K562 (cell line): ENCODE data around the gene STARD6. TPM values are rescaled to one million over a fixed set of nuclear protein-coding genes. Genes with fewer than 3 reads are reported as not detected.

ENCODE experiments used
- ATF6 ChIP-seq: sonication (generic); formaldehyde crosslinking; IDR thresholded peaks from 2 replicates; pipeline ENCODE4 v1.4.0; 2020; ENCODE audit warnings: mild to moderate bottlenecking, missing genetic modification reagents
- BRD4 ChIP-seq: fragments of 200-600 bp; sonication (generic); IDR thresholded peaks from 2 replicates; pipeline ENCODE4 v1.6.1; 2017; ENCODE audit warnings: inconsistent platforms
- BRF2 ChIP-seq: IDR thresholded peaks from 3 replicates; pipeline ENCODE4 v1.6.1; 2011; ENCODE audit warnings: borderline replicate concordance, mild to moderate bottlenecking; ENCODE audit not compliant: insufficient read length, insufficient read depth
- ETS2 ChIP-seq: IDR thresholded peaks from 2 replicates; pipeline ENCODE4 v1.6.1; 2016; ENCODE audit warnings: borderline replicate concordance, missing genetic modification characterization, mild to moderate bottlenecking, moderate library complexity, missing compliant biosample characterization; ENCODE audit not compliant: poor library complexity, severe bottlenecking
- MCM2 ChIP-seq: fragments of 450-650 bp; IDR thresholded peaks from 2 replicates; pipeline ENCODE4 v1.6.1; 2017; ENCODE audit warnings: low read depth, mild to moderate bottlenecking
- MLX ChIP-seq, 2 experiments: fragments of 450-650 bp in 1 of 2; sonication (generic) in 1 of 2; formaldehyde crosslinking; conservative IDR thresholded peaks; 2 replicates each; pipeline versions ENCODE4 v1.4.0 to v1.8.1; 2020 to 2022; ENCODE audit warnings: mild to moderate bottlenecking in 1 of 2, missing genetic modification reagents in 1 of 2
- RAD21 ChIP-seq, 2 experiments: fragments of 250-450 bp in 1 of 2; fragments of 450-650 bp in 1 of 2; sonication (Bioruptor Pico) in 1 of 2; formaldehyde crosslinking in 1 of 2; IDR thresholded peaks in 1 of 2; conservative IDR thresholded peaks in 1 of 2; 2 replicates each; pipeline versions ENCODE4 v1.4.0 to v1.8.0; 2020 to 2022; ENCODE audit warnings: mild to moderate bottlenecking in 2 of 2, moderate library complexity in 1 of 2
- SRF ChIP-seq, 2 experiments: fragments of 250-450, 450-650 bp in 1 of 2; sonication (Bioruptor Pico) in 1 of 2; sonication (generic) in 1 of 2; formaldehyde crosslinking; IDR thresholded peaks; 2 replicates each; pipeline versions ENCODE4 v1.5.0 to v1.5.1; 2020 to 2022; ENCODE audit warnings: mild to moderate bottlenecking in 1 of 2, missing genetic modification reagents in 1 of 2
- WHSC1 ChIP-seq: IDR thresholded peaks from one replicate; pipeline ENCODE4 v1.6.1; 2012; ENCODE audit warnings: low read length, control low read depth, inconsistent platforms
- ZFP91 ChIP-seq: sonication (generic); formaldehyde crosslinking; IDR thresholded peaks from 2 replicates; pipeline ENCODE4 v1.8.0; 2022; ENCODE audit warnings: mild to moderate bottlenecking, missing genetic modification reagents
- ZNF212 ChIP-seq: fragments of 450-650 bp; formaldehyde crosslinking; IDR thresholded peaks from 2 replicates; pipeline ENCODE4 v1.4.0; 2020; ENCODE audit warnings: mild to moderate bottlenecking
- ZNF274 ChIP-seq: IDR thresholded peaks from 2 replicates; pipeline ENCODE4 v1.6.1; 2011; ENCODE audit warnings: low read depth, mild to moderate bottlenecking, low read length, moderate library complexity, borderline replicate concordance
- ZNF518B ChIP-seq: fragments of 250-450 bp; sonication (Bioruptor Pico); IDR thresholded peaks from 2 replicates; pipeline ENCODE4 v1.5.0; 2021; ENCODE audit warnings: mild to moderate bottlenecking, moderate library complexity
- ZNF75A ChIP-seq: fragments of 450-650 bp; formaldehyde crosslinking; IDR thresholded peaks from 2 replicates; pipeline ENCODE4 v1.4.0; 2020; ENCODE audit warnings: mild to moderate bottlenecking
- polyA plus RNA-seq, 8 experiments: library from polyadenylated mRNA; depleted of rRNA in 4 of 8; stranded (reverse) in 5 of 8; unstranded in 3 of 8; fragments of >200 nt; fragmentation: Nextera tagmentation in 2 of 8; fragmentation: Illumina TruSeq in 1 of 8; extraction: Ambion mirVana in 2 of 8; extraction: Trizol in 1 of 8; gene quantifications; 2 replicates each; pipeline versions ENCODE4 v1.2.1 to v1.2.3, GENCODE V29; 2011 to 2014; ENCODE audit warnings: inconsistent platforms in 1 of 8, missing spikeins in 1 of 8
- total RNA-seq, 7 experiments: library from RNA; depleted of rRNA in 6 of 7; stranded (reverse); fragments of >200 nt in 6 of 7; fragmentation: Illumina TruSeq in 2 of 7; extraction: Trizol in 2 of 7; gene quantifications; 2 replicates each; pipeline versions ENCODE4 v1.2.1 to v1.2.3, GENCODE V29; 2011 to 2021; ENCODE audit warnings: low replicate concordance in 1 of 7

STARD6 gene
- total and polyA plus RNA-seq, 9 of the 15 experiments (the other 6 are each of a cell fraction or from before 2014, with no cell fraction given), result 0.11 to 0.15 TPM; not detected in 7

GRCh38 chr18:54388203-54389142, 30.8 kb upstream of the STARD6 start (continued):
- TF ChIP-seq BRF2 (no peak), ZNF274 (no peak), ZNF212 (CRISPR knock-in tag) (no peak), MLX (CRISPR knock-in tag; conservative IDR thresholded peaks at IDR 0.05) (no peak), ZNF75A (CRISPR knock-in tag) (no peak), BRD4 (peak; percentile 27; the same call in 1 of the 2 replicates), ZFP91 (CRISPR knock-in tag) (no peak), RAD21 (CRISPR knock-in tag; conservative IDR thresholded peaks at IDR 0.05 in 1 of 2, IDR thresholded peaks at IDR 0.05 in 1 of 2) (no peak), ZNF518B (CRISPR knock-in tag) (no peak), WHSC1 (no peak), SRF (CRISPR knock-in tag; IDR thresholded peaks at IDR 0.05) (no peak), MCM2 (no peak), ETS2 (tag) (no peak), ATF6 (CRISPR knock-in tag) (no peak)
